Prostate gland (tissue), 2 donors: ENCODE results near the gene RASAL2.

Experiments used
- CTCF ChIP-seq, 4 experiments: fragments of 200-600 bp in 2 of 4; fragments of 450-650 bp in 2 of 4; sonication (generic) in 2 of 4; IDR thresholded peaks; 1 replicate in 3 of 4; 2 replicates in 1 of 4; pipeline ENCODE4 v1.5.1; 2016 to 2019; ENCODE audit warnings: antibody characterized with exemption in 4 of 4, mild to moderate bottlenecking in 2 of 4, moderate library complexity in 2 of 4
- POLR2AphosphoS5 ChIP-seq: sonication (generic); formaldehyde crosslinking; IDR thresholded peaks from one replicate; pipeline ENCODE4 v1.6.1; 2017; ENCODE audit warnings: antibody characterized with exemption

- TF ChIP-seq CTCF (IDR thresholded peaks at IDR 0.05) (peak in 3 of 4 experiments; percentile 30 to 53 (median 46)), POLR2AphosphoS5 (no peak)
Measured at GRCh38 chr1:178282949-178283367, 189.1 kb downstream of the RASAL2 start.
